HCT116 (cell line): ENCODE results near the gene PTGER1. TPM values are rescaled to one million over a fixed set of nuclear protein-coding genes. Genes with fewer than 3 reads are reported as not detected.

Experiments used
- ATAC-seq: fragments of 200-7000 bp; cut with Tn5 transposase; 2 replicates; pipeline ENCODE4 v1.9.1; 2020; ENCODE audit warnings: mild to moderate bottlenecking, moderate library complexity
- BruUV-seq: library from RNA; stranded (reverse); fragments of 400-500 nt; replicated peaks from 2 replicates; lab custom pipeline; 2021; lab: Mats Ljungman, UMichigan
- CTCF ChIA-PET: fragments of 300-600 bp; sonication (Branson Sonifier 250); formaldehyde crosslinking; loops from one replicate; lab custom pipeline; 2021; ENCODE audit warnings: antibody characterized with exemption; lab: Charles Lee
- POLR2A ChIA-PET: fragments of 300-600, 350-600 bp; sonication (Branson Sonifier 250); formaldehyde crosslinking; loops from one replicate; lab custom pipeline; 2021; ENCODE audit warnings: antibody characterized with exemption; lab: Charles Lee
- RAD21 ChIA-PET, 2 experiments: fragments of 300-600 bp; sonication (Branson Sonifier 250); formaldehyde crosslinking; loops; one replicate each; lab custom pipeline; 2023; ENCODE audit warnings: low total read pairs in 2 of 2; ENCODE audit not compliant: uncharacterized antibody in 2 of 2, unreplicated experiment in 2 of 2, low non-redundant PET in 1 of 2; lab: Charles Lee
- DNase-seq: peaks from one replicate; pipeline ENCODE4 v3.0.0-alpha.2; 2010; ENCODE audit warnings: low read depth, low spot score
- H2AFZ ChIP-seq: fragments of 200-600 bp; shearing (Covaris generic), sonication (generic); 2 replicates; pipeline ENCODE4 v1.6.1; 2017; ENCODE audit warnings: low read depth, mixed run types, mixed read lengths, antibody characterized with exemption, low read length; ENCODE audit not compliant: poor library complexity, severe bottlenecking
- H3K27ac ChIP-seq: 2 replicates; pipeline ENCODE4 v1.5.1; 2012; ENCODE audit warnings: low read depth, low read length
- H3K27me3 ChIP-seq: fragments of 200-600 bp; sonication (generic); 2 replicates; pipeline ENCODE4 v1.6.1; 2016; ENCODE audit warnings: mixed run types, low read length, mixed read lengths; ENCODE audit not compliant: insufficient read depth
- H3K36me3 ChIP-seq, 2 experiments: fragments of 200-500 bp in 1 of 2; fragments of 200-600 bp in 1 of 2; sonication (Bioruptor generic) in 1 of 2; sonication (generic) in 1 of 2; 2 replicates each; pipeline versions ENCODE4 v1.5.1 to v1.6.1; 2014 to 2016; ENCODE audit warnings: low read length in 2 of 2, inconsistent platforms in 1 of 2, mixed read lengths in 1 of 2, mixed run types in 1 of 2; ENCODE audit not compliant: insufficient read depth in 2 of 2, control insufficient read depth in 1 of 2
- H3K4me1 ChIP-seq, 2 experiments: fragments of 200-600 bp in 1 of 2; sonication (generic) in 1 of 2; 2 replicates each; pipeline versions ENCODE4 v1.5.1 to v1.6.1; 2012 to 2017; ENCODE audit warnings: low read length in 2 of 2, inconsistent platforms in 1 of 2, mild to moderate bottlenecking in 1 of 2, mixed read lengths in 1 of 2, mixed run types in 1 of 2, moderate library complexity in 1 of 2; ENCODE audit not compliant: insufficient read depth in 2 of 2, control insufficient read depth in 1 of 2
- H3K4me2 ChIP-seq: fragments of 200-600 bp; sonication (generic); 2 replicates; pipeline ENCODE4 v1.6.1; 2017; ENCODE audit warnings: mixed run types, low read length, mixed read lengths
- H3K4me3 ChIP-seq, 2 experiments: fragments of 200-600 bp in 1 of 2; sonication (generic) in 1 of 2; replicated peaks in 1 of 2; 2 replicates each; pipeline ENCODE4 v1.5.1; 2011 to 2016; ENCODE audit warnings: low read length in 2 of 2, control low read depth in 1 of 2, low read depth in 1 of 2, mild to moderate bottlenecking in 1 of 2, mixed read lengths in 1 of 2, mixed run types in 1 of 2
- H3K79me2 ChIP-seq: fragments of 200-600 bp; sonication (generic); 2 replicates; pipeline ENCODE4 v1.6.1; 2017; ENCODE audit warnings: mild to moderate bottlenecking, mixed run types, low read length, moderate library complexity, mixed read lengths; ENCODE audit not compliant: insufficient read depth
- H3K9ac ChIP-seq: fragments of 200-600 bp; sonication (generic); 2 replicates; pipeline ENCODE4 v1.6.1; 2016; ENCODE audit warnings: low read length, mixed read lengths
- H3K9me2 ChIP-seq: fragments of 200-600 bp; sonication (generic), shearing (Covaris generic); 2 replicates; pipeline ENCODE4 v1.6.1; 2017; ENCODE audit warnings: mixed run types, mild to moderate bottlenecking, moderate library complexity; ENCODE audit not compliant: insufficient read depth
- H3K9me3 ChIP-seq, 2 experiments: fragments of 200-500 bp in 1 of 2; fragments of 200-600 bp in 1 of 2; sonication (Bioruptor generic) in 1 of 2; sonication (generic) in 1 of 2; 2 replicates each; pipeline ENCODE4 v1.6.1; 2014 to 2017; ENCODE audit warnings: low read length in 2 of 2, mixed read lengths in 2 of 2, inconsistent platforms in 1 of 2, low read depth in 1 of 2, mild to moderate bottlenecking in 1 of 2, mixed run types in 1 of 2, moderate library complexity in 1 of 2; ENCODE audit not compliant: control insufficient read depth in 1 of 2, insufficient read depth in 1 of 2
- H4K20me1 ChIP-seq: fragments of 200-600 bp; sonication (generic), shearing (Covaris generic); 2 replicates; pipeline ENCODE4 v1.6.1; 2017; ENCODE audit warnings: mixed run types, mild to moderate bottlenecking, moderate library complexity; ENCODE audit not compliant: insufficient read depth
- CBX3 ChIP-seq: IDR thresholded peaks from 2 replicates; pipeline ENCODE4 v1.6.1; 2012; ENCODE audit warnings: low read depth
- CEBPB ChIP-seq: IDR thresholded peaks from 2 replicates; pipeline ENCODE4 v1.6.1; 2012; ENCODE audit warnings: low read depth
- EGR1 ChIP-seq: IDR thresholded peaks from 2 replicates; pipeline ENCODE4 v1.6.1; 2012; ENCODE audit warnings: low read depth
- ELF1 ChIP-seq: IDR thresholded peaks from 2 replicates; pipeline ENCODE4 v1.6.1; 2012; ENCODE audit warnings: low read depth, borderline replicate concordance
- EZH2 ChIP-seq: fragments of 200-600 bp; sonication (generic); IDR thresholded peaks from 2 replicates; pipeline ENCODE4 v1.6.1; 2017; ENCODE audit warnings: antibody characterized with exemption, mixed run types
- FOSL1 ChIP-seq: IDR thresholded peaks from 2 replicates; pipeline ENCODE4 v1.6.1; 2012; ENCODE audit warnings: low read depth
- JUND ChIP-seq: IDR thresholded peaks from 2 replicates; pipeline ENCODE4 v1.6.1; 2012
- POLR2A ChIP-seq: IDR thresholded peaks from 2 replicates; pipeline ENCODE4 v1.7.0; 2011; ENCODE audit warnings: borderline replicate concordance; ENCODE audit not compliant: insufficient read depth, insufficient read length; ENCODE audit errors: extremely low read depth
- POLR2AphosphoS5 ChIP-seq: IDR thresholded peaks from 2 replicates; pipeline ENCODE4 v1.6.1; 2011; ENCODE audit warnings: mild to moderate bottlenecking, low read depth, low read length, moderate library complexity
- RAD21 ChIP-seq: IDR thresholded peaks from 2 replicates; pipeline ENCODE4 v1.6.1; 2012; ENCODE audit warnings: low read depth, mild to moderate bottlenecking
- SIN3A ChIP-seq: IDR thresholded peaks from 2 replicates; pipeline ENCODE4 v1.6.1; 2012; ENCODE audit warnings: low read depth
- SP1 ChIP-seq: IDR thresholded peaks from 2 replicates; pipeline ENCODE4 v1.6.1; 2012; ENCODE audit warnings: low read depth
- SRF ChIP-seq: IDR thresholded peaks from 2 replicates; pipeline ENCODE4 v1.6.1; 2012; ENCODE audit warnings: low read depth
- YY1 ChIP-seq: IDR thresholded peaks from 2 replicates; pipeline ENCODE4 v1.6.1; 2011; ENCODE audit warnings: low read length, low read depth, moderate library complexity, mild to moderate bottlenecking; ENCODE audit not compliant: insufficient replicate concordance; ENCODE audit errors: extremely low read depth
- ZFX ChIP-seq: fragments of 450-650 bp; IDR thresholded peaks from 2 replicates; pipeline ENCODE4 v1.6.1; 2017
- ZNF274 ChIP-seq: fragments of 200-500 bp; sonication (Bioruptor generic); IDR thresholded peaks from 2 replicates; pipeline ENCODE4 v1.6.1; 2014; ENCODE audit warnings: mild to moderate bottlenecking, low read depth, low read length, inconsistent platforms
- intact Hi-C: fragments of 100-400 bp; cut with micrococcal nuclease; formaldehyde crosslinking; loops from 2 replicates; pipeline ENCODE4 v1.10.0; 2022
- total RNA-seq: library from RNA; stranded (reverse); gene quantifications from one replicate; pipeline ENCODE4 v1.2.1, GENCODE V29; 2021; ENCODE audit not compliant: unreplicated experiment
- TF ChIP-seq, protein P1 (sequence below): IDR thresholded peaks from 2 replicates; pipeline ENCODE4 v1.6.1; 2011; ENCODE audit warnings: mild to moderate bottlenecking, low read length, moderate library complexity; ENCODE audit not compliant: insufficient replicate concordance; ENCODE audit errors: extremely low read depth
- TF ChIP-seq, protein P2 (sequence below), 3 experiments: fragments of 200-600 bp in 1 of 3; sonication (generic) in 1 of 3; IDR thresholded peaks in 2 of 3; conservative IDR thresholded peaks in 1 of 3; 2 replicates each; pipeline ENCODE4 v1.5.1; 2012 to 2017; ENCODE audit warnings: low read depth in 2 of 3, low read length in 2 of 3, antibody characterized with exemption in 1 of 3, borderline replicate concordance in 1 of 3, control low read depth in 1 of 3, mild to moderate bottlenecking in 1 of 3, mixed read lengths in 1 of 3, mixed run types in 1 of 3, moderate library complexity in 1 of 3; ENCODE audit not compliant: insufficient read depth in 1 of 3
- TF ChIP-seq, protein P3 (sequence below): IDR thresholded peaks from 2 replicates; pipeline ENCODE4 v1.6.1; 2012

The PTGER1 gene
- total RNA-seq, 1 experiment from 2014 or later = 1.1 TPM

DNA sequence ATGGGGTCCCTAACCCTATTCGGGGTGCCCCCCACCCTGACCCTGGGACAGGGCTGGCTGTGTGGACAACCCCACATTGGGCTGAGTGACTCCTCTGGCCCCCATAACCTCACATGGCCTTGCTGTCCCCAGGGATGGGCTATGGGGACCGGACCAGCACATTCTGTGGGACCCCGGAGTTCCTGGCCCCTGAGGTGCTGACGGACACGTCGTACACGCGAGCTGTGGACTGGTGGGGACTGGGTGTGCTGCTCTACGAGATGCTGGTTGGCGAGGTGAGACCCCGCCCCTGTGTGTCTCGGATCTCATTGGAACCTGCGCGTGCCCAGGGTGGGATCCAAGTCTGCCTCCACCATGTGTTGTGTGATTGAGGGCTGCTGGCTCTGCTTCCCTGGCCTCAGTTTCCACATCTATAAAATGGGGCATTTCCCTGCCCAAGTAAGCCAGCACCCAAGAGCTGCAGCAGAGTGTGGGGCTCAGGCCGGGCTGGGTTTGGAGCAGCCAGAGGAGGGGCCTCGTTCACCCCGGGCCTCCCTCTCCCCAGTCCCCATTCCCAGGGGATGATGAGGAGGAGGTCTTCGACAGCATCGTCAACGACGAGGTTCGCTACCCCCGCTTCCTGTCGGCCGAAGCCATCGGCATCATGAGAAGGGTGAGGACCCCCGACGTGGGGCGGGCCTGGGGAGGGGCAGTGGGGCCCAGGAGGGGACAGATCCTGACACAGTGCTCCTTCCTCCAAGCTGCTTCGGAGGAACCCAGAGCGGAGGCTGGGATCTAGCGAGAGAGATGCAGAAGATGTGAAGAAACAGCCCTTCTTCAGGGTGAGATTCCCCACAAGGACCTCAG lies 4.9 kb downstream of the PTGER1 start:
- intact Hi-C loops = loop anchor here (5.0 kb wide), 1 partner anchor 333 kb away; the partner anchor contains the start of gene ASF1B

DNA sequence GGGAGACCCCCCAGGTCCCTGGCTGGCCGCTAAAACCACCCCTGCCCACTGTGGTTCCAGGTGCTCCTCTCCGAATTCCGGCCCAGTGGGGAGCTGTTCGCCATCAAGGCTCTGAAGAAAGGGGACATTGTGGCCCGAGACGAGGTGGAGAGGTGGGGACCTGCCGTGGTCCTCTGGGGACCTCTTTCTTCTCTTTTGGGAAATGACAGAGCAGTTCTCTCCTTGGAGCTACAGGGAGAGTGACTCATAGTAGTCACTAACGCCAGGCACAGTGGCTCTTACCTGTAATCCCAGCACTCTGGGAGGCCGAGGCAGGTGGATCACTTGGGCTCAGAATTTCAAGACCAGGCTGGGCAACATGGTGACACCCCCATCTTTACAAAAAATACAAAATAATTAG lies 7.3 kb downstream of the PTGER1 start:
- Histone ChIP-seq H3K9me2 (no peaks in the 10 kb centered on the region), H3K9me3 (no peaks in the 10 kb centered on the region), H3K9ac (no peak overlapping the region), H3K27me3 (no peaks in the 10 kb centered on the region), H4K20me1 (no peaks in the 10 kb centered on the region), H3K4me1 (peaks cover 0 to 10% of the 10 kb centered on the region in 2 experiments; a peak in 3 of 4 replicates), H2AFZ (no peak overlapping the region), H3K36me3 (peaks cover 15 to 16% of the 10 kb centered on the region in 2 experiments), H3K4me3 (no peak overlapping the region), H3K4me2 (no peak overlapping the region), H3K27ac (no peak overlapping the region), H3K79me2 (no peaks in the 10 kb centered on the region)
- no peak for TF ChIP-seq EZH2
- TF ChIP-seq SIN3A = no peak
- TF ChIP-seq, protein P1, sequence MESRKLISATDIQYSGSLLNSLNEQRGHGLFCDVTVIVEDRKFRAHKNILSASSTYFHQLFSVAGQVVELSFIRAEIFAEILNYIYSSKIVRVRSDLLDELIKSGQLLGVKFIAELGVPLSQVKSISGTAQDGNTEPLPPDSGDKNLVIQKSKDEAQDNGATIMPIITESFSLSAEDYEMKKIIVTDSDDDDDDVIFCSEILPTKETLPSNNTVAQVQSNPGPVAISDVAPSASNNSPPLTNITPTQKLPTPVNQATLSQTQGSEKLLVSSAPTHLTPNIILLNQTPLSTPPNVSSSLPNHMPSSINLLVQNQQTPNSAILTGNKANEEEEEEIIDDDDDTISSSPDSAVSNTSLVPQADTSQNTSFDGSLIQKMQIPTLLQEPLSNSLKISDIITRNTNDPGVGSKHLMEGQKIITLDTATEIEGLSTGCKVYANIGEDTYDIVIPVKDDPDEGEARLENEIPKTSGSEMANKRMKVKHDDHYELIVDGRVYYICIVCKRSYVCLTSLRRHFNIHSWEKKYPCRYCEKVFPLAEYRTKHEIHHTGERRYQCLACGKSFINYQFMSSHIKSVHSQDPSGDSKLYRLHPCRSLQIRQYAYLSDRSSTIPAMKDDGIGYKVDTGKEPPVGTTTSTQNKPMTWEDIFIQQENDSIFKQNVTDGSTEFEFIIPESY = no peak
- peak; percentile 43; the same call in 1 of the 2 replicates for TF ChIP-seq RAD21
- TF ChIP-seq, protein P2, sequence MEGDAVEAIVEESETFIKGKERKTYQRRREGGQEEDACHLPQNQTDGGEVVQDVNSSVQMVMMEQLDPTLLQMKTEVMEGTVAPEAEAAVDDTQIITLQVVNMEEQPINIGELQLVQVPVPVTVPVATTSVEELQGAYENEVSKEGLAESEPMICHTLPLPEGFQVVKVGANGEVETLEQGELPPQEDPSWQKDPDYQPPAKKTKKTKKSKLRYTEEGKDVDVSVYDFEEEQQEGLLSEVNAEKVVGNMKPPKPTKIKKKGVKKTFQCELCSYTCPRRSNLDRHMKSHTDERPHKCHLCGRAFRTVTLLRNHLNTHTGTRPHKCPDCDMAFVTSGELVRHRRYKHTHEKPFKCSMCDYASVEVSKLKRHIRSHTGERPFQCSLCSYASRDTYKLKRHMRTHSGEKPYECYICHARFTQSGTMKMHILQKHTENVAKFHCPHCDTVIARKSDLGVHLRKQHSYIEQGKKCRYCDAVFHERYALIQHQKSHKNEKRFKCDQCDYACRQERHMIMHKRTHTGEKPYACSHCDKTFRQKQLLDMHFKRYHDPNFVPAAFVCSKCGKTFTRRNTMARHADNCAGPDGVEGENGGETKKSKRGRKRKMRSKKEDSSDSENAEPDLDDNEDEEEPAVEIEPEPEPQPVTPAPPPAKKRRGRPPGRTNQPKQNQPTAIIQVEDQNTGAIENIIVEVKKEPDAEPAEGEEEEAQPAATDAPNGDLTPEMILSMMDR (IDR thresholded peaks at IDR 0.05 in 2 of 3, conservative IDR thresholded peaks at IDR 0.05 in 1 of 3; ENCODE audit: borderline replicate concordance in 1 of 3, insufficient read depth in 1 of 3, low read depth in 2 of 3, low read length in 2 of 3) = peak in 2 of 3 experiments; percentile 8 to 25; a peak in 2 of 6 replicates
- POLR2A ChIA-PET = no interaction called here
- CTCF ChIA-PET = interaction anchor here (0.6 to 1.1 kb wide), 3 partner anchors 9 to 331 kb away, joined by 3 to 4 read pairs (median 3); no protein-coding TSS in a partner anchor
- BruUV-seq = no TSS peak
- intact Hi-C loops = no loop called here
- DNase-seq (no peak), ATAC-seq (no peak)
- RAD21 ChIA-PET = interaction anchor here in 1 of 2 experiments (0.6 kb wide), 1 partner anchor 300 kb away, joined by 4 read pairs; no protein-coding TSS in a partner anchor

More for the DNA sequence above, 4.9 kb downstream of the PTGER1 start:
- H3K9me2 ChIP-seq = no peaks in the 10 kb centered on the region
- no peak overlapping the region for H3K4me2 ChIP-seq
- ChIA-PET CTCF (no interaction called here), POLR2A (no interaction called here), RAD21 (no interaction called here)
- no peak overlapping the region for H2AFZ ChIP-seq
- H3K4me3 ChIP-seq = no peak overlapping the region
- no peak overlapping the region for H3K27ac ChIP-seq
- peaks cover 4 to 17% of the 10 kb centered on the region in 2 experiments; a peak in 3 of 4 replicates for H3K4me1 ChIP-seq
- ATAC-seq = no peak
- no peak for DNase-seq
- H3K9ac ChIP-seq = no peak overlapping the region
- peaks cover 0 to 5% of the 10 kb centered on the region in 2 experiments; a peak in 3 of 4 replicates for H3K36me3 ChIP-seq
- H3K79me2 ChIP-seq = no peaks in the 10 kb centered on the region
- H4K20me1 ChIP-seq = no peaks in the 10 kb centered on the region
- TSS peak; percentile 63 for BruUV-seq
- TF ChIP-seq SRF (no peak), RAD21 (no peak), SP1 (no peak), YY1 (no peak), JUND (no peak), CEBPB (no peak), ELF1 (no peak), POLR2AphosphoS5 (no peak), CBX3 (no peak), EZH2 (no peak), FOSL1 (no peak), ZFX (no peak), SIN3A (no peak), EGR1 (no peak), POLR2A (no peak), ZNF274 (no peak)
- TF ChIP-seq, protein P3, sequence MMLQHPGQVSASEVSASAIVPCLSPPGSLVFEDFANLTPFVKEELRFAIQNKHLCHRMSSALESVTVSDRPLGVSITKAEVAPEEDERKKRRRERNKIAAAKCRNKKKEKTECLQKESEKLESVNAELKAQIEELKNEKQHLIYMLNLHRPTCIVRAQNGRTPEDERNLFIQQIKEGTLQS = no peak
- H3K9me3 ChIP-seq = no peaks in the 10 kb centered on the region
- H3K27me3 ChIP-seq = no peaks in the 10 kb centered on the region
